Transverse colon (tissue), 3 donors: ENCODE data around the gene DNAH2.

ENCODE experiments used
- CTCF ChIP-seq, 5 experiments: fragments of 200-600 bp in 3 of 5; fragments of 450-650 bp in 2 of 5; sonication (generic) in 3 of 5; IDR thresholded peaks; 1 replicate in 2 of 5; 2 replicates in 3 of 5; pipeline ENCODE4 v1.5.1; 2016 to 2017; ENCODE audit warnings: antibody characterized with exemption in 5 of 5, inconsistent platforms in 3 of 5, mild to moderate bottlenecking in 2 of 5, moderate library complexity in 1 of 5
- POLR2A ChIP-seq: fragments of 450-650 bp; IDR thresholded peaks from one replicate; pipeline ENCODE4 v1.6.1; 2016; ENCODE audit warnings: antibody characterized with exemption, mild to moderate bottlenecking, moderate library complexity

GRCh38 chr17:7841396-7841914 is 123.9 kb downstream of the DNAH2 start:
- TF ChIP-seq POLR2A (peak; percentile 46), CTCF (IDR thresholded peaks at IDR 0.05) (peak in 1 of 5 experiments; percentile 2)
